Keratinocyte (primary cell): ENCODE data around the gene C2orf78. TPM values are rescaled to one million over a fixed set of nuclear protein-coding genes. Genes with fewer than 3 reads are reported as not detected.

Experiments used
- DNase-seq: peaks from one replicate; pipeline ENCODE4 v3.0.0-alpha.2; 2011; ENCODE audit warnings: low read depth, missing footprints, low spot score
- FAIRE-seq: peaks from 2 replicates; lab custom pipeline; 2011; peaks lifted over from hg19 to GRCh38; lab: Jason Lieb, UNC
- H2AFZ ChIP-seq: 2 replicates; pipeline ENCODE4 v1.6.0; 2012; ENCODE audit warnings: low read length, control low read depth, inconsistent platforms; ENCODE audit not compliant: control insufficient read depth
- H3K27ac ChIP-seq: 2 replicates; pipeline ENCODE4 v1.5.1; 2011; ENCODE audit warnings: low read length; ENCODE audit not compliant: control insufficient read depth, insufficient read depth
- H3K27me3 ChIP-seq: 3 replicates; pipeline ENCODE4 v1.6.0; 2011; ENCODE audit warnings: low read length; ENCODE audit not compliant: control insufficient read depth, insufficient read depth; ENCODE audit errors: extremely low read depth
- H3K36me3 ChIP-seq, 2 experiments: 2 replicates in 1 of 2; 3 replicates in 1 of 2; pipeline ENCODE4 v1.5.1; 2011; ENCODE audit warnings: low read length in 2 of 2, mild to moderate bottlenecking in 1 of 2; ENCODE audit not compliant: control insufficient read depth in 2 of 2, insufficient read depth in 2 of 2; ENCODE audit errors: extremely low read depth in 1 of 2
- H3K4me1 ChIP-seq: 3 replicates; pipeline ENCODE4 v1.5.1; 2011; ENCODE audit warnings: low read length; ENCODE audit not compliant: control insufficient read depth, insufficient read depth; ENCODE audit errors: extremely low read depth
- H3K4me2 ChIP-seq: 3 replicates; pipeline ENCODE4 v1.6.0; 2011; ENCODE audit warnings: low read depth, low read length; ENCODE audit not compliant: control insufficient read depth, insufficient read depth; ENCODE audit errors: extremely low read depth
- H3K4me3 ChIP-seq, 3 experiments: fragments of 200-600 bp in 1 of 3; sonication (generic) in 1 of 3; 2 replicates in 2 of 3; 3 replicates in 1 of 3; pipeline ENCODE4 v1.5.1; 2011 to 2016; ENCODE audit warnings: low read length in 3 of 3, mild to moderate bottlenecking in 3 of 3, control low read depth in 2 of 3, inconsistent platforms in 1 of 3, low read depth in 1 of 3, mixed read lengths in 1 of 3, mixed run types in 1 of 3, moderate library complexity in 1 of 3; ENCODE audit not compliant: control insufficient read depth in 2 of 3, insufficient read depth in 2 of 3; ENCODE audit errors: extremely low read depth in 1 of 3
- H3K79me2 ChIP-seq: 2 replicates; pipeline ENCODE4 v1.6.0; 2012; ENCODE audit warnings: low read length; ENCODE audit not compliant: control insufficient read depth, insufficient read depth
- H3K9ac ChIP-seq: 3 replicates; pipeline ENCODE4 v1.6.0; 2011; ENCODE audit warnings: low read length; ENCODE audit not compliant: control insufficient read depth, insufficient read depth; ENCODE audit errors: extremely low read depth
- H3K9me1 ChIP-seq: 3 replicates; pipeline ENCODE4 v1.6.0; 2011; ENCODE audit warnings: low read length; ENCODE audit not compliant: control insufficient read depth, insufficient read depth; ENCODE audit errors: extremely low read depth
- H3K9me3 ChIP-seq: 2 replicates; pipeline ENCODE4 v1.5.1; 2012; ENCODE audit warnings: low read depth, low read length; ENCODE audit not compliant: control insufficient read depth
- H4K20me1 ChIP-seq: 3 replicates; pipeline ENCODE4 v1.6.0; 2011; ENCODE audit warnings: low read length; ENCODE audit not compliant: control insufficient read depth, insufficient read depth; ENCODE audit errors: extremely low read depth
- CTCF ChIP-seq, 3 experiments: IDR thresholded peaks in 1 of 3; conservative IDR thresholded peaks in 1 of 3; optimal IDR thresholded peaks in 1 of 3; 2 replicates in 2 of 3; 3 replicates in 1 of 3; pipeline versions ENCODE3 to v1.5.1; 2011; ENCODE audit warnings: low read length in 3 of 3, mild to moderate bottlenecking in 3 of 3, moderate library complexity in 2 of 3, control low read depth in 1 of 3, inconsistent platforms in 1 of 3; ENCODE audit not compliant: insufficient read depth in 2 of 3; ENCODE audit errors: extremely low read depth in 1 of 3
- EZH2 ChIP-seq: IDR thresholded peaks from one replicate; pipeline ENCODE4 v1.6.1; 2012; ENCODE audit warnings: inconsistent platforms, mild to moderate bottlenecking, low read length, moderate library complexity
- dilution Hi-C: fragments of 300-500 bp; cut with MboI; formaldehyde crosslinking; loops from one replicate; pipeline ENCODE4 v1.7.0; 2020; ENCODE audit warnings: low sequenced_read_pairs; ENCODE audit not compliant: extremely low pct_ligation_motif_present
- polyA plus RNA-seq, 5 experiments: library from polyadenylated mRNA; depleted of rRNA in 3 of 5; stranded (reverse) in 3 of 5; stranded (forward) in 1 of 5; unstranded in 1 of 5; fragments of >200 nt; gene quantifications; 1 replicate in 1 of 5; 2 replicates in 3 of 5; 3 replicates in 1 of 5; pipeline versions ENCODE4 v1.2.1 to v1.2.3, GENCODE V29; 2011 to 2012; ENCODE audit warnings: missing spikeins in 2 of 5, low read depth in 1 of 5, low replicate concordance in 1 of 5

Gene C2orf78
- polyA plus RNA-seq, 1 donor (not counting 4 experiments of a cell fraction or from before 2014, with no cell fraction given), result not detected

GRCh38 chr2:73838889-73839534 lies 55.0 kb downstream of the C2orf78 start:
- Histone ChIP-seq H3K9ac (no peak overlapping the region), H3K27me3 (no peaks in the 10 kb centered on the region), H3K9me1 (no peaks in the 10 kb centered on the region), H3K79me2 (peaks cover 74% of the 10 kb centered on the region), H3K27ac (no peak overlapping the region), H3K4me3 (no peak overlapping the region), H3K4me2 (no peak overlapping the region), H3K36me3 (peaks cover 12 to 20% of the 10 kb centered on the region in 2 experiments), H2AFZ (no peak overlapping the region), H3K9me3 (no peaks in the 10 kb centered on the region), H4K20me1 (peaks cover 7% of the 10 kb centered on the region), H3K4me1 (peaks cover 3% of the 10 kb centered on the region)
- DNase-seq, result no peak
- FAIRE-seq, result peak; percentile 9
- dilution Hi-C loops, result no loop called here
- TF ChIP-seq CTCF (optimal IDR thresholded peaks at IDR 0.05 in 1 of 3, IDR thresholded peaks at IDR 0.05 in 1 of 3, conservative IDR thresholded peaks at IDR 0.05 in 1 of 3; ENCODE audit: extremely low read depth in 1 of 3, insufficient read depth in 2 of 3, low read length in 3 of 3), result no peak
- no peak for TF ChIP-seq EZH2

GRCh38 chr2:73839653-73840411 lies 55.8 kb downstream of the C2orf78 start:
- Histone ChIP-seq H3K4me2 (no peak overlapping the region), H2AFZ (no peak overlapping the region), H3K79me2 (peaks cover 67% of the 10 kb centered on the region), H3K27me3 (no peaks in the 10 kb centered on the region), H3K9me3 (no peaks in the 10 kb centered on the region), H3K9ac (no peak overlapping the region), H3K4me3 (no peak overlapping the region), H3K27ac (no peak overlapping the region), H3K36me3 (peaks cover 14 to 20% of the 10 kb centered on the region in 2 experiments), H4K20me1 (peaks cover 7% of the 10 kb centered on the region), H3K4me1 (peaks cover 3% of the 10 kb centered on the region), H3K9me1 (no peaks in the 10 kb centered on the region)
- FAIRE-seq (no peak), DNase-seq (no peak)
- TF ChIP-seq EZH2 (no peak), CTCF (optimal IDR thresholded peaks at IDR 0.05 in 1 of 3, IDR thresholded peaks at IDR 0.05 in 1 of 3, conservative IDR thresholded peaks at IDR 0.05 in 1 of 3; ENCODE audit: extremely low read depth in 1 of 3, insufficient read depth in 2 of 3, low read length in 3 of 3) (peak in 1 of 3 experiments; percentile 8)
- dilution Hi-C loops, result no loop called here
